ENCODE measurements around the gene PRIM2.
"Not testable (repeated sequence)": the region's sequence is repeated elsewhere in the genome, so short reads cannot be mapped to it uniquely, and the experiment has no call there.

DNA sequence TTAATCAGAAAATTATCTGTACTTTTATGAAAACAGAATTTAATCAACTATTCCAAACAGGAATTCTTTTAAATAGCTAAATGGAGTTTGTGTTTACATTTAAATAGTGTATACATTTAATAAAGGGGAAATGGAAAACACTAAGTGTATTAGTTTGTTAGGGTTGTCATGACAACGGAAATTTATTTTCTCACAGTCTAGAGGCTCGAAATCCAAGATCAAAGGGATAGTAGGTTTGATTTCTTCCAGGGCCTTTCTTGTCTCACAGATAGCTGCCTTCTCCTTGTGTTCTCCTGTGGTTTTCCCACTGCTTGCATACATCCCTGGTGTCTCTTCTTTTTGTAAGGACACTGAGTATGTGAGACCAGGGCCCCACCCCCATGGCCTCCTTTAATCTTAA, 215.2 kb downstream of the PRIM2 start:
- TF ChIP-seq YY1 (IDR thresholded peaks at IDR 0.05; ENCODE audit: insufficient read depth, insufficient read length); ZNF274 (IDR thresholded peaks at IDR 0.05; ENCODE audit: low read depth, low read length): not testable (repeated sequence)

Measured in NT2/D1 (cell line).